HFF-Myc (cell line): ENCODE measurements around the gene TTC23.

ENCODE experiments used
- DNase-seq: peaks from one replicate; pipeline ENCODE4 v3.0.0-alpha.2; 2011; ENCODE audit warnings: low read depth; ENCODE audit errors: extremely low read depth
- H3K4me3 ChIP-seq: replicated peaks from 2 replicates; pipeline ENCODE4 v1.5.1; 2011; ENCODE audit warnings: low read depth, mild to moderate bottlenecking, control low read depth, low read length
- CTCF ChIP-seq: IDR thresholded peaks from 2 replicates; pipeline ENCODE4 v1.5.1; 2012; ENCODE audit warnings: mild to moderate bottlenecking, low read depth, low read length, control low read depth; ENCODE audit errors: missing control alignments

Gene TTC23

GRCh38 chr15:99282121-99282520 is 32.7 kb upstream of the TTC23 start:
- DNase-seq = no peak
- no peak for TF ChIP-seq CTCF
- no peak overlapping the region for H3K4me3 ChIP-seq

- no peak for TF ChIP-seq CTCF
- no peak overlapping the region for H3K4me3 ChIP-seq
- no peak for DNase-seq
These were observed 30.4 kb upstream of the TTC23 start for GRCh38 chr15:99279827-99280226.

- no peak for DNase-seq
- H3K4me3 ChIP-seq = no peak overlapping the region
- TF ChIP-seq CTCF = no peak
These were observed 29.9 kb upstream of the TTC23 start for GRCh38 chr15:99279290-99279689.

DNA sequence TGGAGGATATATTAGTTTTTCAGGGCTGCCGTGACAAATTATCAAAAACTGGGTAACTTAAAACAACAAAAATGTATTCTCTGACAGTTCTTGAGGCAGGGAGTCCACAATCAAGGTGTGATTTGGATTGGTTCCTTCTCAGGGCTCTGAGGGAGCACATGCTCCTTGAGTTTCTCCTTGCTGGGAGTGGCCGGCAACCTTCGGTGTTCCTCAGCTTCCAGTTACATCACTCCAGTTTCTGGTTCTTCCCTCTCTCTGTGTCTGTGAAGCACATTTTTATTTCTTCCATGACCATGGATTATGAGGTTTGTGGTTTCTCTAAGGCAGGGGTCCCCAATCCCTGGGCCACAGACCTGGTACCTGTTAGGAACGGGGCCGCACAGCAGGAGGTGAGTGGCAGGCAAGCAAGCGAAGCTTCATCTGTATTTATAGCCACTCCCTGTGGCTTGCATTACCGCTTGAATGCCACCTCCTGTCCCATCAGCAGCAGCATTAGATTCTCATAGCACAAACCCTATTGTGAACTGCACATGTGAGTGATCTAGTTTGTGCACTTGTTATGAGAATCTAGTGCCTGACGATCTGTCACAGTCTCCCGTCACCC is 26.2 kb upstream of the TTC23 start:
- DNase-seq = no peak
- H3K4me3 ChIP-seq = no peak overlapping the region
- TF ChIP-seq CTCF = no peak

- DNase-seq = no peak
- no peak overlapping the region for H3K4me3 ChIP-seq
- no peak for TF ChIP-seq CTCF
These were observed 25.7 kb upstream of the TTC23 start for GRCh38 chr15:99275061-99275460.

DNA sequence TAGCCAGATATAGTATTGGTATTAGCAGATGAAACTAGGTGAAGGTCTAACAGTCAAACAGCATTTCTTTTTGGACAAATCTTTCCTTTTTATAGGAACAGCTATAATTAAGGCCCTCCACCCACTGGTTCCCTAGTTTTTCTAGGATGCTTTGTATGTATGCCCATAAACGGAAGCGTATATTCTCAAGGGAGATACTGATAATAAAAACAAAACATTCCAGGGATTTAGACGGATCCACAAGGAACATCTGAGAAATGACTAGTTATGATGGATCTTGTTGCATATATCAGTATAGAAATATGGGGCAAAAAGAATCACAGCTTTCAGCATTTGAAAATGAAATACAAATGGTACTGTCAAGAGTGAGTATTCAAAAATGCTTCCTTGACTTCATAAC is 24.4 kb upstream of the TTC23 start:
- no peak overlapping the region for H3K4me3 ChIP-seq
- no peak for DNase-seq
- no peak for TF ChIP-seq CTCF

- no peak overlapping the region for H3K4me3 ChIP-seq
- no peak for TF ChIP-seq CTCF
- no peak for DNase-seq
These were observed 19.1 kb upstream of the TTC23 start for GRCh38 chr15:99268431-99268830.
